A673 (cell line): ENCODE measurements around the gene TRAPPC2L. TPM values are rescaled to one million over a fixed set of nuclear protein-coding genes. Genes with fewer than 3 reads are reported as not detected.

ENCODE experiments used
- BruUV-seq: library from RNA; stranded (reverse); fragments of 400-500 nt; replicated peaks from 2 replicates; lab custom pipeline; 2021; lab: Mats Ljungman, UMichigan
- CTCF ChIA-PET: fragments of 300-600 bp; sonication (Branson Sonifier 250); formaldehyde crosslinking; loops from one replicate; lab custom pipeline; 2022; ENCODE audit warnings: antibody characterized with exemption; lab: Charles Lee
- POLR2A ChIA-PET: fragments of 300-600 bp; sonication (Branson Sonifier 250); formaldehyde crosslinking; loops from one replicate; lab custom pipeline; 2022; ENCODE audit warnings: antibody characterized with exemption; ENCODE audit not compliant: low non-redundant PET; lab: Charles Lee
- DNase-seq: peaks from one replicate; pipeline ENCODE4 v3.0.0-alpha.2; 2015; ENCODE audit warnings: low spot score
- H3K27ac ChIP-seq: fragments of 200-600 bp; sonication (generic); 2 replicates; pipeline ENCODE4 v1.5.1; 2016; ENCODE audit warnings: mixed run types, low read depth, mild to moderate bottlenecking, mixed read lengths, antibody characterized with exemption, low read length; ENCODE audit not compliant: poor library complexity, severe bottlenecking
- H3K27me3 ChIP-seq: fragments of 200-600 bp; sonication (generic); replicated peaks from 2 replicates; pipeline ENCODE4 v1.6.1; 2017; ENCODE audit warnings: mixed run types, low read depth, mild to moderate bottlenecking, mixed read lengths, antibody characterized with exemption, low read length; ENCODE audit not compliant: insufficient read depth, poor library complexity
- H3K36me3 ChIP-seq: fragments of 200-600 bp; sonication (generic); 2 replicates; pipeline ENCODE4 v1.6.1; 2016; ENCODE audit warnings: mixed run types, mild to moderate bottlenecking, mixed read lengths, antibody characterized with exemption, low read length; ENCODE audit not compliant: insufficient read depth, poor library complexity, severe bottlenecking
- H3K4me1 ChIP-seq: fragments of 200-600 bp; sonication (generic); 2 replicates; pipeline ENCODE4 v1.6.1; 2017; ENCODE audit warnings: mixed run types, mild to moderate bottlenecking, mixed read lengths, antibody characterized with exemption, low read length; ENCODE audit not compliant: insufficient read depth, poor library complexity, severe bottlenecking
- H3K4me3 ChIP-seq: fragments of 200-600 bp; sonication (generic); 2 replicates; pipeline ENCODE4 v1.5.1; 2016; ENCODE audit warnings: low read depth, mixed run types, mild to moderate bottlenecking, mixed read lengths, low read length; ENCODE audit not compliant: poor library complexity, severe bottlenecking
- H3K9me3 ChIP-seq: fragments of 200-600 bp; sonication (generic); 2 replicates; pipeline ENCODE4 v1.6.1; 2016; ENCODE audit warnings: mixed run types, low read depth, mild to moderate bottlenecking, mixed read lengths, antibody characterized with exemption, low read length; ENCODE audit not compliant: poor library complexity, severe bottlenecking
- CTCF ChIP-seq: fragments of 300-800, 200-600 bp; sonication (generic); conservative IDR thresholded peaks from 2 replicates; pipeline ENCODE4 v1.5.1; 2017; ENCODE audit warnings: low read depth, mild to moderate bottlenecking, antibody characterized with exemption, low read length, moderate library complexity, mixed read lengths
- EZH2 ChIP-seq: fragments of 200-600 bp; sonication (generic); IDR thresholded peaks from 2 replicates; pipeline ENCODE4 v1.6.1; 2017; ENCODE audit warnings: borderline replicate concordance, low read depth, mild to moderate bottlenecking, mixed read lengths, antibody characterized with exemption, low read length; ENCODE audit not compliant: poor library complexity, severe bottlenecking
- intact Hi-C: fragments of 100-400 bp; cut with micrococcal nuclease; formaldehyde crosslinking; loops from one replicate; pipeline ENCODE4 v1.10.0; 2022; ENCODE audit not compliant: unreplicated experiment
- total RNA-seq: library from RNA; stranded (reverse); gene quantifications from 2 replicates; pipeline ENCODE4 v1.2.3, GENCODE V29; 2021

Gene TRAPPC2L
- total RNA-seq, 1 experiment from 2014 or later = 98.6 TPM

- H3K4me3 ChIP-seq = no peak overlapping the region
- ChIA-PET CTCF (no interaction called here), POLR2A (no interaction called here)
These were observed 52.7 kb downstream of the TRAPPC2L start for GRCh38 chr16:88909431-88910210.

GRCh38 chr16:88910284-88911135, 53.6 kb downstream of the TRAPPC2L start:
- no peak overlapping the region for H3K27ac ChIP-seq
- no peak overlapping the region for H3K4me3 ChIP-seq
- POLR2A ChIA-PET = no interaction called here
- H3K9me3 ChIP-seq = no peaks in the 10 kb centered on the region
- BruUV-seq = no TSS peak
- TF ChIP-seq EZH2 = no peak
- no peak for TF ChIP-seq CTCF
- no peak for DNase-seq
- CTCF ChIA-PET = no interaction called here
- H3K4me1 ChIP-seq = peaks cover 8% of the 10 kb centered on the region
- no peaks in the 10 kb centered on the region for H3K36me3 ChIP-seq
- no peaks in the 10 kb centered on the region for H3K27me3 ChIP-seq
- intact Hi-C loops = no loop called here

More at GRCh38 chr16:88909431-88910210, 52.7 kb downstream of the TRAPPC2L start:
- BruUV-seq = no TSS peak
- DNase-seq = no peak
- H3K9me3 ChIP-seq = no peaks in the 10 kb centered on the region
- H3K4me1 ChIP-seq = peaks cover 9% of the 10 kb centered on the region
- no peak for TF ChIP-seq CTCF
- TF ChIP-seq EZH2 = no peak
- no peaks in the 10 kb centered on the region for H3K36me3 ChIP-seq
- no peak overlapping the region for H3K27ac ChIP-seq
- intact Hi-C loops = no loop called here
- no peaks in the 10 kb centered on the region for H3K27me3 ChIP-seq

- POLR2A ChIA-PET = no interaction called here
These were observed 54.4 kb downstream of the TRAPPC2L start for GRCh38 chr16:88911136-88911945.

More at GRCh38 chr16:88911136-88911945, 54.4 kb downstream of the TRAPPC2L start:
- TF ChIP-seq EZH2 (no peak), CTCF (no peak)
- DNase-seq = no peak
- no peaks in the 10 kb centered on the region for H3K27me3 ChIP-seq
- BruUV-seq = no TSS peak
- CTCF ChIA-PET = no interaction called here
- H3K9me3 ChIP-seq = no peaks in the 10 kb centered on the region
- intact Hi-C loops = no loop called here
- H3K27ac ChIP-seq = no peak overlapping the region
- peaks cover 8% of the 10 kb centered on the region for H3K4me1 ChIP-seq
- H3K4me3 ChIP-seq = no peak overlapping the region
- H3K36me3 ChIP-seq = no peaks in the 10 kb centered on the region
